ENCODE results near the gene NPY4R.
"Not testable (repeated sequence)": the region's sequence is repeated elsewhere in the genome, so short reads cannot be mapped to it uniquely, and the experiment has no call there.

DNA sequence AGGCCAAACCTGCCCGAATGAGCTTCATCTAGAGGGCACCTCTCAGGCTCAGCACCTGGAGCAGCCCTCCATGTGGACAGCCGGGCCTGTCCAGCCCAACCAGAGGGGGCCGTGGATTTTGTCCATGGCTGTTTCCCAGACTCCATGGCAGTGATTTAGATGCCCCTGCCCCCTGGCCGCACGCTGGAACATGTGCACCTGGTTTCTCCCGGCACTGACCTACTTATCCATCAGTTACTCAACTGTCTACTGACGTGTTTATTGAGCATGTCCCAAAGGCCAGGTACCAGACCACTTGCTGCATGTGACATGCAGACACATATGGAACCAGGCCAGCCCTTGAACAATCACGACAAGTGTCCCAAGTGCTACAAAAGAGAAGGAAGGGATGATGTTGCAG lies 47.6 kb upstream of the NPY4R start:
- not testable (repeated sequence) for TF ChIP-seq CTCF (IDR thresholded peaks at IDR 0.05 in 2 of 3, conservative IDR thresholded peaks at IDR 0.05 in 1 of 3; ENCODE audit: borderline replicate concordance in 1 of 3, insufficient read depth in 1 of 3, low read depth in 2 of 3, low read length in 2 of 3); POLR2A (IDR thresholded peaks at IDR 0.05; ENCODE audit: borderline replicate concordance, extremely low read depth, insufficient read depth, insufficient read length); REST (IDR thresholded peaks at IDR 0.05; ENCODE audit: low read depth); POLR2AphosphoS5 (IDR thresholded peaks at IDR 0.05; ENCODE audit: low read depth, low read length); SRF (IDR thresholded peaks at IDR 0.05; ENCODE audit: low read depth); SP1 (IDR thresholded peaks at IDR 0.05; ENCODE audit: low read depth); EGR1 (IDR thresholded peaks at IDR 0.05; ENCODE audit: low read depth); FOSL1 (IDR thresholded peaks at IDR 0.05; ENCODE audit: low read depth)
